Activated CD8-positive, alpha-beta T cell treated with anti-CD3 and anti-CD28 coated beads for 36 hours (primary cell): Measurements from ENCODE around the gene KRT25. TPM values are rescaled to one million over a fixed set of nuclear protein-coding genes. Genes with fewer than 3 reads are reported as not detected.

Experiments
- ATAC-seq: fragments of 200-7000 bp; cut with Tn5 transposase; one replicate; pipeline ENCODE4 v1.10.0; 2021; ENCODE audit warnings: mild to moderate bottlenecking, moderate library complexity
- CTCF ChIA-PET: fragments of 350-600 bp; sonication (Branson Sonifier 250); formaldehyde crosslinking; loops from one replicate; lab custom pipeline; 2021; ENCODE audit warnings: antibody characterized with exemption; lab: Charles Lee
- POLR2A ChIA-PET: fragments of 350-600 bp; sonication (Branson Sonifier 250); formaldehyde crosslinking; loops from one replicate; lab custom pipeline; 2021; ENCODE audit warnings: antibody characterized with exemption; lab: Charles Lee
- DNase-seq: peaks from one replicate; pipeline ENCODE4 v3.0.0-alpha.2; 2020
- H3K27ac Mint-ChIP-seq: one replicate; pipeline ENCODE4 v1.8.0; 2021; ENCODE audit warnings: mild to moderate bottlenecking, mixed read lengths
- H3K27me3 Mint-ChIP-seq: one replicate; pipeline ENCODE4 v1.8.0; 2021; ENCODE audit warnings: mixed read lengths
- H3K36me3 Mint-ChIP-seq: one replicate; pipeline ENCODE4 v1.8.0; 2021; ENCODE audit warnings: low read depth, mixed read lengths
- H3K4me1 Mint-ChIP-seq: one replicate; pipeline ENCODE4 v1.8.0; 2021; ENCODE audit warnings: low read depth, mixed read lengths
- H3K4me3 Mint-ChIP-seq: one replicate; pipeline ENCODE4 v1.8.0; 2021; ENCODE audit warnings: mild to moderate bottlenecking, moderate library complexity, mixed read lengths
- H3K9me3 Mint-ChIP-seq: one replicate; pipeline ENCODE4 v1.8.0; 2021; ENCODE audit warnings: mixed read lengths
- intact Hi-C: fragments of 100-400 bp; cut with micrococcal nuclease; formaldehyde crosslinking; loops from one replicate; pipeline ENCODE4 v1.10.0; 2022
- total RNA-seq, 2 experiments: library from RNA; stranded (reverse); gene quantifications; one replicate each; pipeline ENCODE4 v1.2.3, GENCODE V29; 2021
- TF ChIP-seq, protein P1 (sequence below): fragments of 200-600 bp; IDR thresholded peaks from one replicate; pipeline ENCODE4 v1.8.0; 2022; ENCODE audit warnings: antibody characterized with exemption, mild to moderate bottlenecking

Gene KRT25
- total RNA-seq, 2 experiments from 2014 or later: not detected

DNA sequence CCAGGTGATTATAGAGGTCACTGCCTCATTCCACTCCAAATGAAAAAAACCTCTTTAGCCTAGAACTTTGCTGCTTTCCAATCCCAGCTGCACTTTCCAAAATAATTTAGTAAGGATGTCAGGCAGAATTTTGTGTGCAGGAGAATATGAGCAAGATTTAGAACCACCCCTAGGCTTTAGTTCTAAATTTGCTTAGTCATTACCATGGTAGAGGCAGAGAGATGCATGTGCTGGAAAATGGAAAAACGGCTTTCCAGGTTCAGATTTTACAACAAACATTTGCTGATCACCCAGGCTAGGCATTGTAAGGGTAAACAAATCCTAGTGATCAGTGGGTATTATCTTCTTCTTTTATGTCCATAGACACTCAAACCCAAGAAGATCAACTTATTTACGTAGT lies 10.5 kb upstream of the KRT25 start:
- H3K36me3 Mint-ChIP-seq: no peaks in the 10 kb centered on the region
- ChIA-PET CTCF (no interaction called here), POLR2A (no interaction called here)
- H3K27ac Mint-ChIP-seq: no peak overlapping the region
- no peaks in the 10 kb centered on the region for H3K4me1 Mint-ChIP-seq
- H3K27me3 Mint-ChIP-seq: peaks cover 18% of the 10 kb centered on the region
- intact Hi-C loops: no loop called here
- DNase-seq (no peak), ATAC-seq (no peak)
- TF ChIP-seq, protein P1, sequence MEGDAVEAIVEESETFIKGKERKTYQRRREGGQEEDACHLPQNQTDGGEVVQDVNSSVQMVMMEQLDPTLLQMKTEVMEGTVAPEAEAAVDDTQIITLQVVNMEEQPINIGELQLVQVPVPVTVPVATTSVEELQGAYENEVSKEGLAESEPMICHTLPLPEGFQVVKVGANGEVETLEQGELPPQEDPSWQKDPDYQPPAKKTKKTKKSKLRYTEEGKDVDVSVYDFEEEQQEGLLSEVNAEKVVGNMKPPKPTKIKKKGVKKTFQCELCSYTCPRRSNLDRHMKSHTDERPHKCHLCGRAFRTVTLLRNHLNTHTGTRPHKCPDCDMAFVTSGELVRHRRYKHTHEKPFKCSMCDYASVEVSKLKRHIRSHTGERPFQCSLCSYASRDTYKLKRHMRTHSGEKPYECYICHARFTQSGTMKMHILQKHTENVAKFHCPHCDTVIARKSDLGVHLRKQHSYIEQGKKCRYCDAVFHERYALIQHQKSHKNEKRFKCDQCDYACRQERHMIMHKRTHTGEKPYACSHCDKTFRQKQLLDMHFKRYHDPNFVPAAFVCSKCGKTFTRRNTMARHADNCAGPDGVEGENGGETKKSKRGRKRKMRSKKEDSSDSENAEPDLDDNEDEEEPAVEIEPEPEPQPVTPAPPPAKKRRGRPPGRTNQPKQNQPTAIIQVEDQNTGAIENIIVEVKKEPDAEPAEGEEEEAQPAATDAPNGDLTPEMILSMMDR: no peak
- peaks cover 19% of the 10 kb centered on the region for H3K9me3 Mint-ChIP-seq
- H3K4me3 Mint-ChIP-seq: no peak overlapping the region

GRCh38 chr17:40763752-40764151 lies 8.6 kb upstream of the KRT25 start:
- H3K27ac Mint-ChIP-seq: no peak overlapping the region
- H3K9me3 Mint-ChIP-seq: peaks cover 31% of the 10 kb centered on the region
- peaks cover 15% of the 10 kb centered on the region for H3K27me3 Mint-ChIP-seq
- ChIA-PET POLR2A (interaction anchor here (0.8 kb wide), 1 partner anchor 202 kb away, joined by 4 read pairs; no protein-coding TSS in a partner anchor), CTCF (no interaction called here)
- ATAC-seq (no peak), DNase-seq (no peak)
- H3K4me3 Mint-ChIP-seq: no peak overlapping the region
- no peaks in the 10 kb centered on the region for H3K4me1 Mint-ChIP-seq
- H3K36me3 Mint-ChIP-seq: no peaks in the 10 kb centered on the region
- intact Hi-C loops: no loop called here
- TF ChIP-seq, protein P1: no peak

- peaks cover 36% of the 10 kb centered on the region for H3K9me3 Mint-ChIP-seq
- H3K27me3 Mint-ChIP-seq: peaks cover 28% of the 10 kb centered on the region
- no peak overlapping the region for H3K27ac Mint-ChIP-seq
- ATAC-seq (no peak), DNase-seq (no peak)
- POLR2A ChIA-PET: no interaction called here
- TF ChIP-seq, protein P1: no peak
- H3K4me1 Mint-ChIP-seq: no peaks in the 10 kb centered on the region
- intact Hi-C loops: no loop called here
- no peak overlapping the region for H3K4me3 Mint-ChIP-seq
- CTCF ChIA-PET: no interaction called here
- no peaks in the 10 kb centered on the region for H3K36me3 Mint-ChIP-seq
Observed at GRCh38 chr17:40760105-40761016, 5.2 kb upstream of the KRT25 start.

DNA sequence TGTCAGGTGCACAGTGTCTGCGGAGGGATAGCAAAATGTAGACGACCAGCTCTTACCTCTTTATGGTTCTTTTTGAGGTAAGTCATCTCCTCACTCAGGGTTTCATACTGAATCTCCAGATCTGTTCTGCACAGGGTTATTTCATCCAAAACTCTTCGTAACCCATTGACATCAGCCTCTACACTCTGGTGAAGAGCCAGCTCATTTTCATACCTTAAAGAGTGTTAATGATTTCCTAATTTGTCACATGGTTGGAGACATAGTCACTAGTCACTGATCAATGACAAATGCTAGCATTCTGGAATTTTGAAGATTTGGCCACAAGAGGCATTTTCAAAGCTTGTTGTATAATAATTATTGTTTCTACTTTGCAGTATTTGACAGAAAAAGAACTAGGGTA lies 1.3 kb downstream of the KRT25 start:
- TF ChIP-seq, protein P1: no peak
- H3K27ac Mint-ChIP-seq: no peak overlapping the region
- CTCF ChIA-PET: no interaction called here
- H3K9me3 Mint-ChIP-seq: peaks cover 6% of the 10 kb centered on the region
- H3K4me3 Mint-ChIP-seq: no peak overlapping the region
- ATAC-seq (no peak), DNase-seq (no peak)
- no peaks in the 10 kb centered on the region for H3K36me3 Mint-ChIP-seq
- POLR2A ChIA-PET: no interaction called here
- H3K4me1 Mint-ChIP-seq: no peaks in the 10 kb centered on the region
- peaks cover 38% of the 10 kb centered on the region for H3K27me3 Mint-ChIP-seq
- intact Hi-C loops: no loop called here

- Mint-ChIP-seq H3K9me3 (no peaks in the 10 kb centered on the region), H3K4me3 (no peak overlapping the region), H3K4me1 (no peaks in the 10 kb centered on the region), H3K36me3 (no peaks in the 10 kb centered on the region), H3K27ac (no peak overlapping the region), H3K27me3 (peaks cover 35% of the 10 kb centered on the region)
- intact Hi-C loops: no loop called here
- TF ChIP-seq, protein P1: no peak
- ChIA-PET CTCF (no interaction called here), POLR2A (no interaction called here)
- ATAC-seq (no peak), DNase-seq (no peak)
Observed at GRCh38 chr17:40751065-40751464, 4.1 kb downstream of the KRT25 start.
